Purkinje cell (primary cell): ENCODE results near the gene GALNS. TPM values are rescaled to one million over a fixed set of nuclear protein-coding genes. Genes with fewer than 3 reads are reported as not detected.

ENCODE experiments used
- polyA plus RNA-seq: library from polyadenylated mRNA; unstranded; fragments of >200 nt; fragmentation: Nextera tagmentation; gene quantifications from 2 replicates; pipeline ENCODE4 v1.2.1, GENCODE V29; 2014

Gene GALNS, protein sequence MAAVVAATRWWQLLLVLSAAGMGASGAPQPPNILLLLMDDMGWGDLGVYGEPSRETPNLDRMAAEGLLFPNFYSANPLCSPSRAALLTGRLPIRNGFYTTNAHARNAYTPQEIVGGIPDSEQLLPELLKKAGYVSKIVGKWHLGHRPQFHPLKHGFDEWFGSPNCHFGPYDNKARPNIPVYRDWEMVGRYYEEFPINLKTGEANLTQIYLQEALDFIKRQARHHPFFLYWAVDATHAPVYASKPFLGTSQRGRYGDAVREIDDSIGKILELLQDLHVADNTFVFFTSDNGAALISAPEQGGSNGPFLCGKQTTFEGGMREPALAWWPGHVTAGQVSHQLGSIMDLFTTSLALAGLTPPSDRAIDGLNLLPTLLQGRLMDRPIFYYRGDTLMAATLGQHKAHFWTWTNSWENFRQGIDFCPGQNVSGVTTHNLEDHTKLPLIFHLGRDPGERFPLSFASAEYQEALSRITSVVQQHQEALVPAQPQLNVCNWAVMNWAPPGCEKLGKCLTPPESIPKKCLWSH
- polyA plus RNA-seq, result 6.4 and 7.4 TPM in 2 replicates

DNA sequence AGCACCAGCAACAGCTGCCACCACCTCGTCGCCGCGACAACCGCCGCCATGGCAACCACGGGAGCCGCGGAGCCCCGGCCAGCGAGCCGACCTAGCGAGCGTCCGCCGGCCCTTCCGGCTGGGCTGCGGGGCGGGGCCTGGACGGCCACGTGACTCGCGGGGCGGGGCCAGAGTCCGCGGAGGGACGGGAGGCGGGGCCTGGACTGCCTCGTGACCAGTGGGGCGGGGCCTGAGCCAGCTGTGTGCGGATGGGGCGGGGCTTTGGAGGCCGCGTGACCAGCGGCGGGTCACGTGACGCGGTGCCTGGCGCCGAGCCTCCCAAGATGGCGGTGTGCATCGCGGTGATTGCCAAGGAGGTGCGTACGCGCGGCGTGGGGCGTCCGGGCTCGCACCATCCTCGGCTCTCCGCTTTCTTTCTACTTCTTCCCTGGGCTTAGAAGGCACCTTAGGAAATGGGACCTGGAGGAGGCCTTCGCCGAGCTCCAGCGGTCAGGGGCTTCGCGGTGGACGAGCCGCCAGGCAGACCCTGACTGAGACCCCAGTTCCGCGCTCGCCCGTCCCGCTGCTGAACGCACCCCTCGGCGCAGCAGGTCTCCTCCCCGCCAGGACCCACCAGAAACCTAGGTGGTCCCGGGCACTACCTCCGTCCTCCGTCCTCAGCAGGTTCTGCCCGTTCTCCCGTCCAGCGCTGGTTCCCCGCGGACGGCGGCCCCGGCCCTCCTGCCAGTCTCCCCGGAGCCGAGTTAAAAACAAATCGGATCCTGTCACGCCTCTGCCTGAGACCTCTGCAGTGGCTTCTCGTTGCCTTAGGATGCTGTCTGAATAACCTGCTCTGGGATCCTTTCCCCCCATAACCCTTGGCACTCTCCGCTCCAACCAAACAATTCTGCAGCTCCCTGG lies at the start of gene GALNS, which contains the start of gene TRAPPC2L:
GALNS (minus strand) TSS at position 120 of the 900 bp plus-strand sequence; CDS start at position 50, 70 bp downstream.
TRAPPC2L (plus strand) TSS at position 300 of the 900 bp plus-strand sequence; CDS start at position 324, 24 bp downstream.

DNA sequence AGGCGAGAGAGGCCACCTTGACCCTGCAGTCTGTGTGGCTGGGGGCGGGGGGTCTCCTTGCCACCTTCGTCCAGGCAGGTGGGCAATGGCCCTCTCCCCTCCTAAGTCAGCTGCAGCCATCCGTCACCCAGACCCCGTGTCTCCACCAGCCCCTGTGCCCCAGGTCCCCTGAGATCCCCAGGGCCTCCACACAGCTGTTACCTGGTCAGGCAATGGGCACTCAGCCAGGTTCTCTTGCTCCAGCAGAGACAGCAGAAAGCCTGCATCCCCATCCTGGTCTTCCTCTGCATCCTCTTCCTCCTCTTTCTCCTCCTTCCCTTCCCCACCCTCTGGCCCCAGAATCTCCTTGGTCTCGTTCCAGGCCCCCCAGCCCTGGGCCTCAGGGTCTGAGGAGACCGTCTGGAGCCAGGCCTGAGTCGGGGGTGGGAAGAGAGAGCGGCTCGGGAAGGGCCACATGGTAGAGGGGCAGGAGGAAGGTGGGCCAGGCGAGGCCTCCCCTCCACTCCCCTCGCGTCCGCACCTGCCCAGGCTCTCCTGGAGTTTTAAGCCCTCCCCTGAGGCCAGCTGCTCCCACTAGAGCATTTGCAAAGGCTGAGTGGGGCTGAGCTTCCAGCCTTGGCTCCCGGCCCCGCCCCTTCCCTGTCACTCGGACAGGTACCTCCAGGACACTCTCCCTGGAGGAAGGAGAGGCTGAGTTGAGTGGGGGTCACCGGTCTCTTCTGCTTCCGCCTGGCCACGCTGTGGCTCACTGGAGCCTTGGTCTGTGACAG lies 9.6 kb upstream of the GALNS start, which contains the start of gene PABPN1L:
PABPN1L (minus strand) TSS at position 510 of the 770 bp plus-strand sequence; CDS start at position 456, 54 bp downstream.

DNA sequence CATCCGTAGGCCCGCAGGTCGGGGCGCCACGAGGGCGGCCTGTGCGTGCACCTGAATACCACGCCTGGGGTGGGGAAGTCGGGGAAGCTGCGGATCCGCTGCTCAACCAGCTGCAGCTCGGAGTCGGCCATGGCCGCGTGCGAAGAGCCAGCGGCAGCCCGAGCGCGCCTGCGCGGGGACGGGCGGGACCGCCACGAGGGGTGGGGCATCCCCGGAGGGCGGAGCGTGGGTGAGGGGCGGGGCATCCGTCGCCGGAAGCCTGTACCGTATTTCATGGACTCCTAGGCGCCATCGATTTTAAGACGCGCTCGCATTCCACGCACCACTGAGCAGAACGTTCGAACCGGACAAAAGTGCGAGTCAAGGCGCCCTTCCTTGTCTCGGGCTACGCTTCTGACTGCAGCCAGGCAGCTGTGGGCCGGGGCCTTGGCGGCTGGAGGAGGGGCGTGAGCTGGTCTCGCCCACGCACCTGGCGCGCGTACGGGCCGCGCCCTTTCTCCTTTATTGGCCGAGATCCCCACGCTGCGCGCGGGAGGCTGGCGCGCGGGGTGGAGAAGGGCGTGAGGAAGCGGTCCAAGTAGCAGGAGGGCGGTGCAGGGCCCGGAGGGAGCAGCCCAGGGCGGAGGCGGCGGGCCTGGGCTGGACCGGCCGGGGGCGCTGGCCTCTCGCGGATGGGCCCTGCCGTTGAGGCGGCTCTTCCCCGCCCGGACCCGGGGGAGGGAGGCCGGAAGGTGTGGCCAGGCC lies 44.8 kb downstream of the GALNS start, which contains the start of gene APRT:
APRT (minus strand) TSS at position 160 of the 744 bp plus-strand sequence; CDS start at position 131, 29 bp downstream.

DNA sequence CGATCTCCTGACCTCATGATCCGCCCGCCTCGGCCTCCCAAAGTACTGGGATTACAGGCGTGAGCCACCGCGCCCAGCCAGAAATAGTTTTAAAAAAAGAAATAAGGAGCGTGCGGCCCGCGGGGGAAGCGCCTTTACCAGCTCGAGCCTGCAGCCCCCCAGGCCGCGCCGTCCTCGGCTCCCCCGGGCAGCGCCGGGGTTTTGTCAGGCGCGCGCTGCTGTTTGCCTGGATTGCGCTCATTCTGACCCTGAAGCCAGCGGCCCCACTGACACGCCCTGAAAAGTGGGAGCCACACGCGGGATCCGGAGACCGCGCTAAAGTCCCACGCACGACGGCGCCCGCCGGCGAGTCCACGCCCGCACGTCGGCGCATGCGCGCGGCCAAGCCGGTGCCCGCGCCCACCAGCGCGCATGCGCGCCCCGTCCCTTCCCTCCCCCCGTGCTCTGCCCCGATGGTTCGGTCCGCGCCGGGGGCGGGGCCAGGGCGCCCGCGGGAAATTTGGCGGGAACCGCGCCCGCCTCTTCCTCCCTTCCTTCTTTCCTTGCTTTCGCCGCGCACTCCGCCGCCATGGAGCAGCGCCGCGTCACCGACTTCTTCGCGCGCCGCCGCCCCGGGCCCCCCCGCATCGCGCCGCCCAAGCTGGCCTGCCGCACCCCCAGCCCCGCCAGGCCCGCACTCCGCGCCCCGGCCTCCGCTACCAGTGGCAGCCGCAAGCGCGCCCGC lies 53.3 kb downstream of the GALNS start, which contains the start of gene CDT1:
CDT1 (plus strand) TSS at position 526 of the 724 bp plus-strand sequence; CDS start at position 569, 43 bp downstream.

DNA sequence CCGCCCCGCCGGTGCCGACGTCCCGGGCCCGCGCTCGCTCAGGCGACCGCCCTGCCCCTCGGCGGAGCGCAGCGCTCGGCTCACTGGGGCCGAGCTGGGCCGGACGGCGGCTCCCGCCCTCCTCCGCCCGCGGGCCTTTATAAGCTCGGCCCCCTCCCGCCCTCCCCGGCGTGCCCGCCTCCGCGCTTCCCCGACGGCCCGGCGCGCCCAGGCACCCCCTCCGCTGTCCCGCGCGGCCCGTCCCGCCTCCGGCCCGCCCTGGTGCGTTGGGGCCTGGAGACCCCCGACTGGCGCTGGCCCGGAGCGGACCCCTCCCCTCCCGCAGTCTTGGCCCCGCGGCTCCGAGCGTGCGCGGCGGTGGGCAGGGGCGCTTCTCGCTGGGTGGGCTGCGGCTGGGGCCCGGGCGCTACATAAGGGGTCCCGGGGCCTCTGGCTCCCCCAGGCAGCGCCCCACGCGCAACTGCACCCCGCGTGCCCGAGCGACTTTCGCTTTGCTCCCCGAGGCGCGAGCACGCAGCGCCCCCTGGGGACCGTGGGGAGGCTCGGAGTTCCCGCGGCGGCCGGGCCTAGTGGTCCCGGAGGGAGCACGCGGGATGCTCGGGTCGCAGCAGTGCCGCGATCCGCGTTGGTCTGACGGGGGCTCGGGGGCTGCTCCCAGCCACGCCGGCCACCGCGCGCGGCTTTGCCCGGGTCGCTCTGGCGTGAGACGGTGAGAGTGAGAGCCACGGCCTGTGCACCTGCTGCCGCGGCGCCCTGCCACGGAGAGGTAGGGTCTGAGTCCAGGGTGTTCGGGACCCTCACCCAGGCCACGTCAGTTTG lies 71.4 kb downstream of the GALNS start, which contains the start of gene PIEZO1:
PIEZO1 (minus strand) TSS at position 115 of the 819 bp plus-strand sequence. CDS start 256 bp downstream, outside the sequence.

Other genes starting within 250 kb of the GALNS start
- gene IL17C, start 218.4 kb downstream of the GALNS start, polyA plus RNA-seq, result not detected in 2 replicates
- gene CYBA, start 205.9 kb downstream of the GALNS start, polyA plus RNA-seq, result 0.73 TPM in 1 of 2 replicates, not detected in the other
- gene MVD, start 193.9 kb downstream of the GALNS start, polyA plus RNA-seq, result 6.0 and 7.4 TPM in 2 replicates
- not detected in 2 replicates for gene SNAI3, start 170.4 kb downstream of the GALNS start, polyA plus RNA-seq
- gene RNF166, start 150.5 kb downstream of the GALNS start, polyA plus RNA-seq, result 0.73 TPM in 1 of 2 replicates, not detected in the other
- gene CTU2, start 150.4 kb downstream of the GALNS start, polyA plus RNA-seq, result 1.3 TPM in 2 replicates
- 0.66 and 0.71 TPM in 2 replicates for gene PIEZO1, start 71.7 kb downstream of the GALNS start, polyA plus RNA-seq
- gene CDT1, start 53.2 kb downstream of the GALNS start, polyA plus RNA-seq, result 0.17 TPM in 1 of 2 replicates, not detected in the other
- 28.7 and 41.2 TPM in 2 replicates for gene APRT, start 45.0 kb downstream of the GALNS start, polyA plus RNA-seq
- gene TRAPPC2L, start 180 bp upstream of the GALNS start, polyA plus RNA-seq, result 97.9 and 106 TPM in 2 replicates
- not detected in 2 replicates for gene PABPN1L, start 9.7 kb upstream of the GALNS start, polyA plus RNA-seq
- gene CBFA2T3, start 120.3 kb upstream of the GALNS start, polyA plus RNA-seq, result 0.07 and 1.1 TPM in 2 replicates
- 4.7 and 5.4 TPM in 2 replicates for gene ACSF3, start 236.9 kb upstream of the GALNS start, polyA plus RNA-seq